ENCODE data around the gene DDX17. TPM values are rescaled to one million over a fixed set of nuclear protein-coding genes. Genes with fewer than 3 reads are reported as not detected.

Gene DDX17
- total RNA-seq, 3 donors from 2014 or later (not counting 1 experiment from before 2014, with no cell fraction given) = 571 to 752 (median 578) TPM

- Histone ChIP-seq H3K27ac (ENCODE audit: low read length) (no peak overlapping the region), H3K9me3 (ENCODE audit: control insufficient read depth, insufficient read depth, low read length) (no peaks in the 10 kb centered on the region), H3K36me3 (ENCODE audit: control insufficient read depth, insufficient read depth, low read length) (peaks cover 67% of the 10 kb centered on the region), H3K4me3 (ENCODE audit: low read length) (no peak overlapping the region), H3K4me1 (ENCODE audit: control insufficient read depth, insufficient read depth, low read length) (no peaks in the 10 kb centered on the region), H3K27me3 (ENCODE audit: control insufficient read depth, insufficient read depth, low read length) (no peaks in the 10 kb centered on the region)
- intact Hi-C loops (cut with micrococcal nuclease) = no loop called here
- no peak for TF ChIP-seq CTCF (IDR thresholded peaks at IDR 0.05)
- WGBS (ENCODE audit: insufficient coverage) = 93% methylated on average over 8 of the region's 8 CpGs
- DNase-seq = no peak
- no peak for ATAC-seq
- Mint-ChIP-seq H3K27me3 (ENCODE audit: low read depth in 2 of 2) (no peaks in the 10 kb centered on the region), H3K4me1 (peaks cover 22% of the 10 kb centered on the region in 2 donors), H3K36me3 (peaks cover 24% of the 10 kb centered on the region), H3K9me3 (no peaks in the 10 kb centered on the region), H3K27ac (peak overlapping the region; percentile 50 to 67), H3K4me3 (no peak overlapping the region)
Observed at GRCh38 chr22:38481871-38482332, 24.2 kb downstream of the DDX17 start.

DNA sequence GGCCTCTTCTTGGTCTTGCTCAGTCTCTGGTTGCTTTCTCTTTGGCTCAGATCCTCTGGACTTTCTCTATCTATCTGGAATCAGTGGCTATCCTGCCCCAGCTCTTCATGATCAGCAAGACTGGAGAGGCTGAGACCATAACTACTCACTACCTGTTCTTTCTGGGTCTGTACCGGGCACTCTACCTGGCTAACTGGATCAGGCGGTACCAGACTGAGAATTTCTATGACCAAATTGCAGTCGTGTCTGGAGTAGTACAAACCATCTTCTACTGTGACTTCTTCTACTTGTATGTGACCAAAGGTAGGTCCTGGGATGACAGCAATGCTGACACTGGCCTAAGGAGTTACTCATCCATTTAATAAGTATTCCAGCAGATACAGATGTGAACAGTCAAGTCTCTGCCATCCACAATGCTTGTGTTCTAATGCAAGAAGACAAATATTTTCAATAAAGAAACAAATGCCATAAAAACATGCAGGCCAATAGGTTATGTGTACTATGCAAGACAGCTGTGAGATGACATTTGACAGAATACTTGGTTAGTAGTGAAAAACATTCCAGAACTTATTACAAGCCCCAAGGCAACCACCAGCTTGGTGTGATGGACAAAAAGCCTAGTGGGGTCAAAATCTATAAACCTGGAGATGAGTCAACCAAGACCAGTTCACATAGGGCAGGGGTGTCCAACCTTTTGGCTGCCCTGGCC lies 24.8 kb downstream of the DDX17 start:
- 100% methylated on average over 3 of the region's 3 CpGs for WGBS (ENCODE audit: insufficient coverage)
- peaks cover 61% of the 10 kb centered on the region for H3K36me3 ChIP-seq (ENCODE audit: control insufficient read depth, insufficient read depth, low read length)
- H3K4me1 ChIP-seq (ENCODE audit: control insufficient read depth, insufficient read depth, low read length) = no peaks in the 10 kb centered on the region
- no peak for TF ChIP-seq CTCF (IDR thresholded peaks at IDR 0.05)
- no peak for DNase-seq
- Mint-ChIP-seq H3K27me3 (ENCODE audit: low read depth in 2 of 2) (no peaks in the 10 kb centered on the region), H3K9me3 (no peaks in the 10 kb centered on the region), H3K4me3 (no peak overlapping the region), H3K27ac (peak overlapping the region; percentile 50 to 67), H3K36me3 (peaks cover 24% of the 10 kb centered on the region), H3K4me1 (peaks cover 22% of the 10 kb centered on the region in 2 donors)
- no peaks in the 10 kb centered on the region for H3K27me3 ChIP-seq (ENCODE audit: control insufficient read depth, insufficient read depth, low read length)
- H3K4me3 ChIP-seq (ENCODE audit: low read length) = no peak overlapping the region
- intact Hi-C loops (cut with micrococcal nuclease) = no loop called here
- no peak overlapping the region for H3K27ac ChIP-seq (ENCODE audit: low read length)
- no peaks in the 10 kb centered on the region for H3K9me3 ChIP-seq (ENCODE audit: control insufficient read depth, insufficient read depth, low read length)
- no peak for ATAC-seq

- Mint-ChIP-seq H3K4me1 (peaks cover 19 to 20% of the 10 kb centered on the region in 2 donors), H3K27ac (peak overlapping the region; percentile 29 to 70), H3K9me3 (no peaks in the 10 kb centered on the region), H3K36me3 (peaks cover 21% of the 10 kb centered on the region), H3K27me3 (ENCODE audit: low read depth in 2 of 2) (no peaks in the 10 kb centered on the region), H3K4me3 (no peak overlapping the region)
- Histone ChIP-seq H3K9me3 (ENCODE audit: control insufficient read depth, insufficient read depth, low read length) (no peaks in the 10 kb centered on the region), H3K27me3 (ENCODE audit: control insufficient read depth, insufficient read depth, low read length) (no peaks in the 10 kb centered on the region), H3K27ac (ENCODE audit: low read length) (peak overlapping the region; percentile 15), H3K4me1 (ENCODE audit: control insufficient read depth, insufficient read depth, low read length) (no peaks in the 10 kb centered on the region), H3K4me3 (ENCODE audit: low read length) (no peak overlapping the region), H3K36me3 (ENCODE audit: control insufficient read depth, insufficient read depth, low read length) (peaks cover 44% of the 10 kb centered on the region)
- intact Hi-C loops (cut with micrococcal nuclease) = no loop called here
- no peak for ATAC-seq
- WGBS (ENCODE audit: insufficient coverage) = 92% methylated on average over 4 of the region's 7 CpGs
- DNase-seq = no peak
- TF ChIP-seq CTCF (IDR thresholded peaks at IDR 0.05) = no peak
Observed at GRCh38 chr22:38479096-38479837, 26.8 kb downstream of the DDX17 start.
